Measurements from ENCODE around the gene ANKRD11.

The ANKRD11 gene

GRCh38 chr16:89368604-89369249 lies 121.6 kb downstream of the ANKRD11 start:
- no peak for TF ChIP-seq CTCF (IDR thresholded peaks at IDR 0.05; ENCODE audit: insufficient read depth, low read depth, low read length, missing control alignments)
- no peak for DNase-seq (ENCODE audit: low read depth)
- no peak overlapping the region for H3K4me3 ChIP-seq (ENCODE audit: low read length)

- no peak for DNase-seq (ENCODE audit: low read depth)
- H3K4me3 ChIP-seq (ENCODE audit: low read length) = no peak overlapping the region
- TF ChIP-seq CTCF (IDR thresholded peaks at IDR 0.05; ENCODE audit: insufficient read depth, low read depth, low read length, missing control alignments) = no peak
Observed at GRCh38 chr16:89367538-89367915, 122.8 kb downstream of the ANKRD11 start.

- TF ChIP-seq CTCF (IDR thresholded peaks at IDR 0.05; ENCODE audit: insufficient read depth, low read depth, low read length, missing control alignments) = no peak
- peak; percentile 91 for DNase-seq (ENCODE audit: low read depth)
- H3K4me3 ChIP-seq (ENCODE audit: low read length) = no peak overlapping the region
Observed at GRCh38 chr16:89366561-89367537, 123.5 kb downstream of the ANKRD11 start.

GRCh38 chr16:89365996-89366395 lies 124.4 kb downstream of the ANKRD11 start:
- TF ChIP-seq CTCF (IDR thresholded peaks at IDR 0.05; ENCODE audit: insufficient read depth, low read depth, low read length, missing control alignments) = no peak
- H3K4me3 ChIP-seq (ENCODE audit: low read length) = no peak overlapping the region
- DNase-seq (ENCODE audit: low read depth) = no peak

- H3K4me3 ChIP-seq (ENCODE audit: low read length) = no peak overlapping the region
- DNase-seq (ENCODE audit: low read depth) = peak; percentile 60
- TF ChIP-seq CTCF (IDR thresholded peaks at IDR 0.05; ENCODE audit: insufficient read depth, low read depth, low read length, missing control alignments) = no peak
Observed at GRCh38 chr16:89365044-89365467, 125.3 kb downstream of the ANKRD11 start.

- TF ChIP-seq CTCF (IDR thresholded peaks at IDR 0.05; ENCODE audit: insufficient read depth, low read depth, low read length, missing control alignments) = no peak
- DNase-seq (ENCODE audit: low read depth) = peak; percentile 49
- no peak overlapping the region for H3K4me3 ChIP-seq (ENCODE audit: low read length)
Observed at GRCh38 chr16:89364606-89365005, 125.8 kb downstream of the ANKRD11 start.
